Left lung (tissue), 10 donors: ENCODE measurements around the gene IL4I1. TPM values are rescaled to one million over a fixed set of nuclear protein-coding genes. Genes with fewer than 3 reads are reported as not detected.

Source experiments
- ATAC-seq: fragments of 200-7000 bp; cut with Tn5 transposase; one replicate; pipeline ENCODE4 v1.9.1; 2020; ENCODE audit warnings: moderate library complexity
- DNase-seq, 4 donors: peaks; one replicate each; pipeline ENCODE4 v3.0.0-alpha.2; 2013 to 2020
- H3K27ac ChIP-seq, 2 donors: fragments of 200-600 bp; sonication (generic) in 1 of 2; one replicate each; pipeline versions ENCODE4 v1.5.0 to v1.8.0; 2020 to 2021
- H3K27me3 ChIP-seq, 2 donors: fragments of 200-600 bp; sonication (generic) in 1 of 2; one replicate each; pipeline versions ENCODE4 v1.5.0 to v1.8.0; 2020 to 2021
- H3K36me3 ChIP-seq, 2 donors: fragments of 200-600 bp; sonication (generic) in 1 of 2; one replicate each; pipeline versions ENCODE4 v1.5.0 to v1.8.0; 2020 to 2021
- H3K4me1 ChIP-seq, 2 donors: fragments of 200-600 bp; one replicate each; pipeline ENCODE4 v1.8.0; 2021
- H3K4me3 ChIP-seq, 2 donors: fragments of 200-600 bp; sonication (generic) in 1 of 2; one replicate each; pipeline versions ENCODE4 v1.5.0 to v1.8.0; 2020 to 2021; ENCODE audit warnings: mild to moderate bottlenecking in 1 of 2
- H3K9me3 ChIP-seq, 2 donors: fragments of 200-600 bp; sonication (generic) in 1 of 2; one replicate each; pipeline versions ENCODE4 v1.5.0 to v1.8.0; 2020 to 2021
- intact Hi-C, 2 donors: fragments of 100-400 bp; cut with DNase I; formaldehyde crosslinking; loops; one replicate each; pipeline versions ENCODE4 v1.11.2 to v1.14.2; 2022
- polyA plus RNA-seq, 6 donors: library from polyadenylated mRNA; unstranded; fragments of 120-200 nt; gene quantifications; one replicate each; pipeline ENCODE4 v1.2.1, GENCODE V29; 2013; ENCODE audit not compliant: insufficient read length in 6 of 6
- total RNA-seq, 2 donors: library from RNA; stranded (reverse); fragmentation: NEBNext Ultra II Directional; extraction: Animal tissue kit (Norgen Biotek cat#: 25700); gene quantifications; one replicate each; pipeline ENCODE4 v1.2.1, GENCODE V29; 2021
- TF ChIP-seq, protein P1 (sequence below), 2 donors: fragments of 200-600 bp; sonication (generic) in 1 of 2; IDR thresholded peaks; one replicate each; pipeline versions ENCODE4 v1.5.0 to v1.8.0; 2021; ENCODE audit warnings: antibody characterized with exemption in 2 of 2
- donor health status: DM: no; HTN: yes; CAD: no.
- donor health status: DM: no; HTN: no; CAD: no.

IL4I1 gene
- total and polyA plus RNA-seq, 8 donors, result 1.1 to 6.5 (median 1.8) TPM

DNA sequence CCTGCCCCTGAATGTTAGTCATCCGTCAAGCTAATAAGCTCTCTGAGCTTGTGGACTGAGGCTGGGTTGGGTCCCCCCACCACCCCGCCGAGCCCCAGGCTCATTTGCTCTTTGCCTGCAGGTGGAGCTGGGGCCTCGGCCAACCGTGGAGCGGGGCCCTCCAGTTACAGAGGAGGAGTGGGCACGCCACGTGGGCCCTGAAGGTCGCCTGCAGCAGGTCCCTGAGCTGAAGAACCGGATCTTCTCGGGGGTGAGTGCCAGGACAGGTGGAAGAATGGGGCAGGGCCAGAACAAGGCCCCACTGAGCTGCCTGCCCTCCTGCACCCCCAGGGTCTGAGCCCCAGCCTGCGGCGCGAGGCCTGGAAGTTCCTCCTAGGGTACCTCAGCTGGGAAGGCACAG, 14.0 kb downstream of the IL4I1 start:
- peaks cover 0 to 22% of the 10 kb centered on the region in 2 donors for H3K4me1 ChIP-seq
- H3K36me3 ChIP-seq, result peaks cover 0 to 84% of the 10 kb centered on the region in 2 donors
- H3K27ac ChIP-seq, result no peak overlapping the region
- TF ChIP-seq, protein P1, sequence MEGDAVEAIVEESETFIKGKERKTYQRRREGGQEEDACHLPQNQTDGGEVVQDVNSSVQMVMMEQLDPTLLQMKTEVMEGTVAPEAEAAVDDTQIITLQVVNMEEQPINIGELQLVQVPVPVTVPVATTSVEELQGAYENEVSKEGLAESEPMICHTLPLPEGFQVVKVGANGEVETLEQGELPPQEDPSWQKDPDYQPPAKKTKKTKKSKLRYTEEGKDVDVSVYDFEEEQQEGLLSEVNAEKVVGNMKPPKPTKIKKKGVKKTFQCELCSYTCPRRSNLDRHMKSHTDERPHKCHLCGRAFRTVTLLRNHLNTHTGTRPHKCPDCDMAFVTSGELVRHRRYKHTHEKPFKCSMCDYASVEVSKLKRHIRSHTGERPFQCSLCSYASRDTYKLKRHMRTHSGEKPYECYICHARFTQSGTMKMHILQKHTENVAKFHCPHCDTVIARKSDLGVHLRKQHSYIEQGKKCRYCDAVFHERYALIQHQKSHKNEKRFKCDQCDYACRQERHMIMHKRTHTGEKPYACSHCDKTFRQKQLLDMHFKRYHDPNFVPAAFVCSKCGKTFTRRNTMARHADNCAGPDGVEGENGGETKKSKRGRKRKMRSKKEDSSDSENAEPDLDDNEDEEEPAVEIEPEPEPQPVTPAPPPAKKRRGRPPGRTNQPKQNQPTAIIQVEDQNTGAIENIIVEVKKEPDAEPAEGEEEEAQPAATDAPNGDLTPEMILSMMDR (IDR thresholded peaks at IDR 0.05), result no peak
- DNase-seq, result peak in 1 of 4 donors; percentile 71
- H3K27me3 ChIP-seq, result no peaks in the 10 kb centered on the region
- no peak overlapping the region for H3K4me3 ChIP-seq
- intact Hi-C loops, result no loop called here
- H3K9me3 ChIP-seq, result no peaks in the 10 kb centered on the region
- no peak for ATAC-seq

DNA sequence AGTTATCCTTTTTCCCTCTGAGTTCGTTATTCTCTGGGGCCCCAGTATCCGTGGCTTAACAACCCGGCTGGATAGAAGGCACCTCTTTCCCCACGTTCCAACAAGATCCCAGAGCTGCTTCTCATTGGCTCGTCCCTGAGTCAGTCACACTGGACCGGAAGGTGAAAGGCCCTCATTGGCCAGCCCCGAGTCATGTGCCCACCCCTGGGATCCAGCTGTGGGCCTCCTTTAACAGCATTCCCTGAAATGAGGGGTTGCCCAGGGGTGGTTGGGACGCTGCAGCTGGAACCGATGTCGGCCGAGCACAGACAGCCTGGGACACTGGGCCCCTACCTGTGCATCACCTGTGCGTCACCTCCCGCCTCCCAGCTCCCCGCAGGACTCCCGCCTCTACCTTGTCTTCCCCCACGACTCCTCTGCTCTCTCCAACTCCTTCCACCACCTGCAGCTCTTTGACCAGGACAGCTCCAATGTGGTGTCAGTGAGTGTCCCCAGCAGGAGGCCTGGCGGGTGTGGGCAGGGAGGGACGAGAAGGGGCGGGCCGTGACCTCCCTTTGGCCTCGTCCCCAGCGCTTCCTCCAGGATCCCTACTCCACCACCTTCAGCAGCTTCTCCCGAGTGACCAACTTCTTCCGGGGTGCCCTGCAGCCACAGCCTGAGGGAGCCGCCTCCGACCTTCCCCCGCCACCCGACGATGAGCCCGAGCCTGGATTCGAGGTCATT, 14.9 kb downstream of the IL4I1 start:
- H3K9me3 ChIP-seq, result no peaks in the 10 kb centered on the region
- DNase-seq (peak in 1 of 4 donors; percentile 74), ATAC-seq (no peak)
- peaks cover 0 to 78% of the 10 kb centered on the region in 2 donors for H3K36me3 ChIP-seq
- peaks cover 0 to 22% of the 10 kb centered on the region in 2 donors for H3K4me1 ChIP-seq
- no peak overlapping the region for H3K4me3 ChIP-seq
- intact Hi-C loops, result no loop called here
- TF ChIP-seq, protein P1 (IDR thresholded peaks at IDR 0.05), result no peak
- no peak overlapping the region for H3K27ac ChIP-seq
- no peaks in the 10 kb centered on the region for H3K27me3 ChIP-seq

DNA sequence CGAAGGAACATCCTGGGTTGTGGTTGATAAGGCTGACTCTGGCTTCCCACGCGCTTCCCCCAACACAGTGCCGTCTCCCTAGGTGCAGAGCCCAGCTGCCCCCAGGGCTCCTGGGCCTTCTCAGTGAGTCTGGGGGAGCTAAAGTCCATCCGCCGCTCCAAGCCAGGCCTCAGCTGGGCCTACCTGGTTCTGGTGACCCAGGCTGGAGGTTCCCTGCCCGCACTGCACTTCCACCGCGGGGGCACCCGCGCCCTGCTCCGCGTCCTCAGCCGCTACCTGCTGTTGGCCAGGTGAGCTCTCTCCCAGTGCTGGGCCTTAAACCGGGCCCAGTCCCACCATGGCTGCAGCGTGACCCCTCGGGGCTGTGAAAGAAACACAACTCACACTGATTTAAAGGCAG, 15.5 kb downstream of the IL4I1 start:
- TF ChIP-seq, protein P1 (IDR thresholded peaks at IDR 0.05), result no peak
- H3K27me3 ChIP-seq, result no peaks in the 10 kb centered on the region
- H3K4me1 ChIP-seq, result peaks cover 0 to 22% of the 10 kb centered on the region in 2 donors
- intact Hi-C loops, result no loop called here
- DNase-seq, result peak in 1 of 4 donors; percentile 65
- H3K9me3 ChIP-seq, result no peaks in the 10 kb centered on the region
- peaks cover 0 to 71% of the 10 kb centered on the region in 2 donors for H3K36me3 ChIP-seq
- no peak for ATAC-seq
- no peak overlapping the region for H3K4me3 ChIP-seq
- H3K27ac ChIP-seq, result no peak overlapping the region

DNA sequence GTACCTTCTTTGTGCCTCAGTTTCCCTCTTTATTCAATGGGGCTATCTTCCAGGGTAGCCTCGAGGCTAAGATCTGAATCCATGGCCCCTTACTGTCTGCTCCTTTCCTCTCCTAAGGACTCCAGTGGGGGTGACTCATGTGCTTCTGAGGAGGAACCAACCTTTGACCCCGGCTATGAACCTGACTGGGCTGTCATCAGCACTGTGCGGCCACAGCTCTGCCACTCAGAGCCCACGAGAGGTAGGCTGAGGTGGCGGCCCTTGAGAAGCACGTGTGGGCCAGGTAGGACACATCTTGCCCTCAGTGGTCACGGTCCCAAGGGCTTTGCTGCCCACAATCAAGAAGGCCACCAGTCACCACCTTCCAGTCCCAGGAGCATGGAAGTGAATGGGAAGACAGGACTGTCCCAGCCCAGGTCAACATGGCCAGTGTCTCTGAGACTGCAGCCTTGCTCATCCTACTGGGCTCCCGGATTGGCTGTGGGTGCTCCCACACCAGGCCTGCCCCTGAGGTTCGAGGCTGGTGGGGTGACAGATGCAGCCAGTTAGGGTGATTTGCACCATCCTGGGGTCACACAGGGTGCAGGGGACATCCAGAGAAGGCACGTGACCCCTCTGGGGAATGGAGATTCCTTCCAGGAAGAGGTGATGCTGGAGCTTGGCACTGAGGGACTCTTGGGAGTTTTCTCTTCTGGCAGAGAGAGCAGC, 16.4 kb downstream of the IL4I1 start:
- Histone ChIP-seq H3K27ac (no peak overlapping the region), H3K36me3 (peaks cover 0 to 64% of the 10 kb centered on the region in 2 donors), H3K9me3 (no peaks in the 10 kb centered on the region), H3K27me3 (no peaks in the 10 kb centered on the region), H3K4me3 (no peak overlapping the region), H3K4me1 (peaks cover 0 to 28% of the 10 kb centered on the region in 2 donors)
- TF ChIP-seq, protein P1 (IDR thresholded peaks at IDR 0.05), result no peak
- intact Hi-C loops, result no loop called here
- ATAC-seq (no peak), DNase-seq (peak in 1 of 4 donors; percentile 53)

DNA sequence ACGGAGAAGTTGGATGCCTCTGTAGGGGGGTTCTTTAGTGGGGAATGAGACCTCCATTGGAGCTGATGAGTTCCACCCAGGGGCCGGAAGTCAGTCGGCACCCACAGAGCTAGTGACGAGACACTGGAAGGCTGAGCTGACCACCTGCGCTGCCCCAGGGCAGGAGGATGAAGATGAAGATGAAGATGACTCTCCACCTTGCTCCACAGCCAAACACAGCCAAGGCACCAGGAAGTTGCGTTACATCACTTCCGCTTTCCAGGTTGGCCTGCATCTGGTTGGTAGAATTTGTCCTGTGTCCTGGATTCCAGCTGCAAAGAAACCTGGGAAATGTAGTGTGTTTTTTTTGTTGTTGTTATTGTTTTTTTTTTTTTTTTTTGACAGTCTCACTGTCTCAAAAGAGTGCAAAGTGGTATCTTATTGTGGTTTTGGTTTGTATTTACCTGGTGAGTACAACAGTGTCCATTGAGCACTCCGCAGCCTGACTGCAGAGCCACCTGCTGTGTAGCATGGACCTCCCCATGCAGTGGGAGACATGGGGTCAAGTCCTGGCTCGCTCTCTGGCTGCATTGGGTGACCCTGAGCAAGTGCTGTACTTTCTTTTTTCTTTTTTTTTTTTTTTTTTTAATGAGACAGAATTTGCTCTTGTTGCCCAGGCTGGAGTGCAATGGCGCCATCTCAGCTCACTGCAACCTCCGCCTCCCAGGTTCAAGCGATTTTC, 17.3 kb downstream of the IL4I1 start:
- peak in 1 of 4 donors; percentile 68 for DNase-seq
- Histone ChIP-seq H3K4me1 (peaks cover 0 to 37% of the 10 kb centered on the region in 2 donors), H3K4me3 (no peak overlapping the region), H3K36me3 (peaks cover 0 to 58% of the 10 kb centered on the region in 2 donors), H3K9me3 (no peaks in the 10 kb centered on the region), H3K27me3 (no peaks in the 10 kb centered on the region), H3K27ac (no peak overlapping the region)
- TF ChIP-seq, protein P1 (IDR thresholded peaks at IDR 0.05), result no peak
- intact Hi-C loops, result no loop called here
- no peak for ATAC-seq
